OCI-LY3 (cell line): ENCODE data around the gene PODNL1.

Source experiments
- CTCF ChIP-seq: fragments of 200-600, 300-600 bp; sonication (generic); IDR thresholded peaks from 2 replicates; pipeline ENCODE4 v1.5.1; 2014; ENCODE audit warnings: antibody characterized with exemption, low read length, low read depth
- EZH2phosphoT487 ChIP-seq: fragments of 200-600 bp; shearing (Covaris generic); IDR thresholded peaks from 2 replicates; pipeline ENCODE4 v1.6.1; 2018; ENCODE audit warnings: antibody characterized with exemption, mixed run types, low read depth

DNA sequence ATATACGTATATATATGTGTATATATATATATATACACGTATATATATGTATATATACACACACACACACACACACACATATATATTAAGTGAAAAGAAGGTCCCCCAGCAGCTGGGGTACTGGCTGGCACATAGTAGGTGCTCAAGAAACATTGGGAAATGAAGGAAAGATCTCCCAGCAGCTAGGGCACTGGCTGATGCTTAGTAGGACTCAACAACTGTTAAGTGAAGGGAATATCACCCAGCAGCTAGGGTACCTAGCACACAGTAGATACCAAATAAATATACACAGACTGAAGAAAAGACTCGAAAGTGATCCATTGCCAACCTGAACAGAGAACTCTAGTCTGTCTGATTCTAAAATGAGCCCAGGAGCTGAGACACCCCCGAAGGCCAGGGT, 12.2 kb downstream of the PODNL1 start:
- TF ChIP-seq CTCF (no peak), EZH2phosphoT487 (no peak)
